ENCODE measurements around the gene PCDHA11. TPM values are rescaled to one million over a fixed set of nuclear protein-coding genes. Genes with fewer than 3 reads are reported as not detected.
"Not testable (repeated sequence)": the region's sequence is repeated elsewhere in the genome, so short reads cannot be mapped to it uniquely, and the experiment has no call there.

The PCDHA11 gene
- total RNA-seq, 1 donor from 2014 or later = 38.8 TPM

- no peak for DNase-seq
Measured at GRCh38 chr5:140855772-140856674, 12.7 kb upstream of the PCDHA11 start, which contains the start of gene PCDHA10. PCDHA10 (plus strand) TSS chr5:140855897; CDS start chr5:140856049, 152 bp downstream.

DNA sequence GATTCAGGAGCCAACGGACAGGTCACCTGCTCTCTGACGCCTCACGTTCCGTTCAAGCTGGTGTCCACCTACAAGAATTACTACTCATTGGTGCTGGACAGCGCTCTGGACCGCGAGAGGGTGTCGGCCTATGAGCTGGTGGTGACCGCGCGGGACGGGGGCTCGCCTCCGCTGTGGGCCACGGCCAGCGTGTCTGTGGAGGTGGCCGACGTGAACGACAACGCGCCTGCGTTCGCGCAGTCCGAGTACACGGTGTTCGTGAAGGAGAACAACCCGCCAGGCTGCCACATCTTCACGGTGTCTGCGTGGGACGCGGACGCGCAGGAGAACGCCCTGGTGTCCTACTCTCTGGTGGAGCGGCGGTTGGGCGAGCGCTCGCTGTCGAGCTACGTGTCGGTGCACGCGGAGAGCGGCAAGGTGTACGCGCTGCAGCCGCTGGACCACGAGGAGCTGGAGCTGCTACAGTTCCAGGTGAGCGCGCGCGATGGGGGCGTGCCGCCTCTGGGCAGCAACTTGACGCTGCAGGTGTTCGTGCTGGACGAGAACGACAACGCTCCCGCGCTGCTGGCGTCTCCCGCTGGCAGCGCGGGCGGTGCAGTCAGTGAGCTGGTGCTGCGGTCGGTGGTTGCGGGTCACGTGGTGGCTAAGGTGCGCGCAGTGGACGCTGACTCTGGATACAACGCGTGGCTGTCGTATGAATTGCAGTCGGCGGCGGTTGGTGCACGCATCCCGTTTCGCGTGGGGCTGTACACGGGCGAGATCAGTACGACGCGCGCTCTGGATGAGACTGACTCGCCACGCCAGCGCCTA is 11.4 kb upstream of the PCDHA11 start:
- no peak for DNase-seq

DNA sequence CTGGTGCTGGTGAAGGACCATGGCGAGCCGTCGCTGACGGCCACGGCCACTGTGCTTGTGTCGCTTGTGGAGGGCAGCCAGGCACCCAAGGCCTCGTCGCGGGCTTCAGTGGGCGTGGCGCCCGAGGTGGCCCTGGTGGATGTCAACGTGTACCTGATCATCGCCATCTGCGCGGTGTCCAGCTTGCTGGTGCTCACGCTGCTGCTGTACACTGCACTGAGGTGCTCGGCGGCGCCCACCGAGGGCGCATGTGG is 10.8 kb upstream of the PCDHA11 start:
- no peak for DNase-seq

- no peak for DNase-seq
Measured at GRCh38 chr5:140862441-140863295, 6.1 kb upstream of the PCDHA11 start.

DNA sequence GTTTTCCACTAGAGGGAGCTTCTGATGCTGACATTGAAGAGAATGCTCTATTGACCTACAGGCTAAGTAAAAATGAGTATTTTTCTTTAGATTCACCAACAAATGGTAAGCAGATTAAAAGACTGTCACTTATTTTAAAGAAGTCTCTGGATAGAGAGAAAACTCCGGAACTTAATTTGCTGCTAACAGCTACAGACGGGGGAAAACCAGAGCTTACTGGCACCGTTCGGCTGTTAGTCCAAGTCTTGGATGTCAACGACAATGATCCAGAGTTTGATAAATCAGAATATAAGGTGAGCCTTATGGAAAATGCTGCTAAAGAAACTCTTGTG is 764 bp downstream of the PCDHA11 start:
- no peak for DNase-seq

DNA sequence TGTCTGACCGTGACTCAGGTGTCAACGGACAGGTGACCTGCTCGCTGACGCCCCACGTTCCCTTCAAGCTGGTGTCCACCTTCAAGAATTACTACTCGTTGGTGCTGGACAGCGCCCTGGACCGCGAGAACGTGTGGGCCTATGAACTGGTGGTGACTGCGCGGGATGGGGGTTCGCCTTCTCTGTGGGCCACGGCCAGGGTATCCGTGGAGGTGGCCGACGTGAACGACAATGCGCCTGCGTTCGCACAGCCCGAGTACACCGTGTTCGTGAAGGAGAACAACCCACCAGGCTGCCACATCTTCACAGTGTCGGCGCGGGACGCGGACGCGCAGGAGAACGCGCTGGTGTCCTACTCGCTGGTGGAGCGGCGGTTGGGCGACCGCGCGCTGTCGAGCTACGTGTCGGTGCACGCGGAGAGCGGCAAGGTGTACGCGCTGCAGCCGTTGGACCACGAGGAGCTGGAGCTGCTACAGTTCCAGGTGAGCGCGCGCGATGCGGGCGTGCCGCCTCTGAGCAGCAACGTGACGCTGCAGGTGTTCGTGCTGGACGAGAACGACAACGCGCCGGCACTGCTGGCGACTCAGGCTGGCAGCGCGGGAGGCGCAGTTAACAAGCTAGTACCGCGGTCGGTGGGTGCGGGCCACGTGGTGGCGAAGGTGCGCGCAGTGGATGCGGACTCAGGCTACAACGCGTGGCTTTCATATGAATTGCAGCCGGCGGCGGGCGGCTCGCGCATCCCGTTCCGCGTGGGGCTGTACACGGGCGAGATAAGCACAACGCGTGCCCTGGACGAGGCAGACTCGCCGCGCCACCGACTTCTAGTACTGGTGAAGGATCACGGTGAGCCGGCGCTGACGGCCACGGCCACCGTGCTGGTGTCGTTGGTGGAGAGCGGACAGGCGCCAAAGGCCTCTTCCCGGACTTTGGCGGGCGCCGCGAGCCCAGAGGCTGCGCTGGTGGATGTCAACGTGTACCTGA is 1.8 kb downstream of the PCDHA11 start:
- no peak for DNase-seq

DNA sequence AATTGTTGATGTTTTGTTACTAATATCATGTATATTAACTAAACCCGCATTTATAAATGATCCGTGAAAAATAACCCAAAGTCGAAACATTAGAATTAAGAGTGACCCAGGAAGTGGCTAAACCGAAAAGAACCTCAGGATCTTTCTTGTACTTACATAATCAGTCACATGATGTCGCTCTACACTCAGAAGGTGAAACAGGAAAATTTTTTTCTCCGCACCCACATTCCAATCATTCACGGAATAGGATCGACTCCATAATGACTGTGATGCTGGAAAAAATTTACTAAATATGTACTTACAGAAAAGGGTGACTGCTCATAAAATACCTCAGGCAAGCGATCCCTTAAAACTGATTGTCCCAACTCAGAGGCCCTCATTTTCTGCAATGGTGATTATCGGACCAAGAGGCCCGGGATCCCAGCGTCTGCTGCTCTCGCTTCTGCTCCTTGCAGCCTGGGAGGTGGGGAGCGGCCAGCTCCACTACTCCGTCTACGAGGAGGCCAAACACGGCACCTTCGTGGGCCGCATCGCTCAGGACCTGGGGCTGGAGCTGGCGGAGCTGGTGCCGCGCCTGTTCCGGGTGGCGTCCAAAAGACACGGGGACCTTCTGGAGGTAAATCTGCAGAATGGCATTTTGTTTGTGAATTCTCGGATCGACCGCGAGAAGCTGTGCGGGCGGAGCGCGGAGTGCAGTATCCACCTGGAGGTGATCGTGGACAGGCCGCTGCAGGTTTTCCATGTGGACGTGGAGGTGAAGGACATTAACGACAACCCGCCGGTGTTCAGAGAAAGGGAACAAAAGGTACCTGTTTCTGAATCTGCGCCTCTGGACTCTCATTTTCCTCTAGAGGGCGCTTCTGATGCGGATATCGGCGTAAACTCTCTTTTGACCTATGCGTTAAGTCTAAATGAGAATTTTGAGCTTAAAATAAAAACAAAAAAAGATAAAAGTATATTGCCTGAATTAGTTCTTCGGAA is 6.6 kb downstream of the PCDHA11 start, which contains the start of gene PCDHA12:
Gene PCDHA12 (plus strand): TSS at position 224 of the 981 bp plus-strand sequence. CDS start 165 bp downstream, at position 389.
- DNase-seq = no peak

DNA sequence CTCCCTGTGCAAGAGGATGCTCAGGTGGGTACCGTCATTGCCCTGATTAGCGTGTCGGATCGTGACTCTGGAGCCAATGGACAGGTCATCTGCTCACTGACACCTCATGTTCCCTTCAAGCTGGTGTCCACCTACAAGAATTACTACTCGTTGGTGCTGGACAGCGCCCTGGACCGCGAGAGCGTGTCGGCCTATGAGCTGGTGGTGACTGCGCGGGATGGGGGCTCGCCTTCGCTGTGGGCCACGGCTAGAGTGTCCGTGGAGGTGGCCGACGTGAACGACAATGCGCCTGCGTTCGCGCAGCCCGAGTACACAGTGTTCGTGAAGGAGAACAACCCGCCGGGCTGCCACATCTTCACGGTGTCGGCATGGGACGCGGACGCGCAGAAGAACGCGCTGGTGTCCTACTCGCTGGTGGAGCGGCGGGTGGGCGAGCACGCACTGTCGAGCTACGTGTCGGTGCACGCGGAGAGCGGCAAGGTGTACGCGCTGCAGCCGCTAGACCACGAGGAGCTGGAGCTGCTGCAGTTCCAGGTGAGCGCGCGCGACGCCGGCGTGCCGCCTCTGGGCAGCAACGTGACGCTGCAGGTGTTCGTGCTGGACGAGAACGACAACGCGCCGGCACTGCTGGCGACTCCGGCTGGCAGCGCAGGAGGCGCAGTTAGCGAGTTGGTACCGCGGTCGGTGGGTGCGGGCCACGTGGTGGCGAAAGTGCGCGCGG is 7.9 kb downstream of the PCDHA11 start:
- DNase-seq = not testable (repeated sequence)

- DNase-seq = no peak
Measured at GRCh38 chr5:140877262-140877581, 8.5 kb downstream of the PCDHA11 start.

- no peak for DNase-seq
Measured at GRCh38 chr5:140881889-140882590, 13.3 kb downstream of the PCDHA11 start, which contains the start of gene PCDHA13. PCDHA13 (plus strand) TSS chr5:140882124; CDS start chr5:140882269, 145 bp downstream.

GRCh38 chr5:140882591-140882899 is 13.8 kb downstream of the PCDHA11 start:
- DNase-seq = no peak

GRCh38 chr5:140883373-140883772 is 14.6 kb downstream of the PCDHA11 start:
- DNase-seq = no peak

- DNase-seq = no peak
Measured at GRCh38 chr5:140883927-140884697, 15.4 kb downstream of the PCDHA11 start.

DNA sequence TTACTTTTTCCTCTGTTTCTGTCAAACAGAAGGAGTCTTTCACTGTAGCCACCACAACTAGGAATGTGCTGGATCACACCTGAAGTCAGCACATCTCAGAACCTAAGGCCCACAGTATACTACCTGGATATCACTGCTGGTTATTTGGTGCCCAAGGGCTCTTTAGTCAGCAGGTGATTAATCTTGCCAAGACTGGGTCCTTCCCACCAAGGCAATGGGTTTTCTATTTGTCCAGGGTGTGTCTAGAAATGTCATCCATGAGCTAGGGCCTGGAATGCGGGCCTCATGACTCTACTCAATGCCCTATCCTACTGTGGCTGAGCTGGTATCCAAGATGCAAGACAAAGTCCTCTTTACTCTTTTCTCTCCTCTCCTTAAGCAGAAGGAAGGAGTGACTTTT is 47.6 kb downstream of the PCDHA11 start:
- DNase-seq = no peak

Data from occipital lobe (tissue), 2 donors.